B cell (primary cell): ENCODE data around the gene PXN. TPM values are rescaled to one million over a fixed set of nuclear protein-coding genes. Genes with fewer than 3 reads are reported as not detected.

Source experiments
- ATAC-seq: fragments of 200-7000 bp; cut with Tn5 transposase; one replicate; pipeline ENCODE4 v1.10.0; 2021; ENCODE audit warnings: low read depth, mild to moderate bottlenecking, moderate number of reproducible peaks, moderate library complexity
- CTCF ChIA-PET: fragments of 350-600 bp; sonication (Branson Sonifier 250); formaldehyde crosslinking; loops from one replicate; lab custom pipeline; 2021; ENCODE audit warnings: antibody characterized with exemption, inconsistent platforms; lab: Charles Lee
- POLR2A ChIA-PET: fragments of 350-600 bp; sonication (Branson Sonifier 250); formaldehyde crosslinking; loops from one replicate; lab custom pipeline; 2021; ENCODE audit warnings: antibody characterized with exemption; lab: Charles Lee
- DNase-seq: peaks from one replicate; pipeline ENCODE4 v3.0.0; 2013
- H2AFZ ChIP-seq: 2 replicates; pipeline ENCODE4 v1.6.1; 2012; ENCODE audit warnings: mild to moderate bottlenecking, low read depth, low read length; ENCODE audit not compliant: insufficient read depth, poor library complexity, severe bottlenecking
- H3K27ac ChIP-seq, 2 donors: 1 replicate in 1 of 2; 2 replicates in 1 of 2; pipeline ENCODE4 v1.5.1; 2012 to 2013; ENCODE audit warnings: low read length in 2 of 2, mild to moderate bottlenecking in 2 of 2, moderate library complexity in 1 of 2
- H3K27me3 ChIP-seq, 4 experiments: fragments of 200-600 bp in 1 of 4; sonication (generic) in 1 of 4; replicated peaks in 1 of 4; 1 replicate in 2 of 4; 2 replicates in 2 of 4; pipeline versions ENCODE4 v1.6.1 to v1.7.0; 2013 to 2016; ENCODE audit warnings: low read length in 3 of 4, mild to moderate bottlenecking in 2 of 4, mixed read lengths in 1 of 4, moderate library complexity in 1 of 4; ENCODE audit not compliant: insufficient read depth in 4 of 4, control insufficient read depth in 3 of 4; ENCODE audit errors: control extremely low read depth in 1 of 4
- H3K36me3 ChIP-seq, 2 experiments: replicated peaks in 1 of 2; 1 replicate in 1 of 2; 2 replicates in 1 of 2; pipeline versions ENCODE4 v1.6.1 to v1.7.1; 2013; ENCODE audit warnings: low read length in 1 of 2; ENCODE audit not compliant: insufficient read depth in 2 of 2, control insufficient read depth in 1 of 2; ENCODE audit errors: control extremely low read depth in 1 of 2, extremely low read depth in 1 of 2
- H3K4me1 ChIP-seq, 2 donors: fragments of 200-600 bp in 1 of 2; sonication (generic) in 1 of 2; 1 replicate in 1 of 2; 2 replicates in 1 of 2; pipeline versions ENCODE4 v1.5.1 to v1.6.1; 2013 to 2017; ENCODE audit warnings: low read length in 2 of 2; ENCODE audit not compliant: control insufficient read depth in 2 of 2, insufficient read depth in 2 of 2
- H3K4me2 ChIP-seq: replicated peaks from 2 replicates; pipeline ENCODE3; 2012; ENCODE audit warnings: mild to moderate bottlenecking, low read depth, low read length; ENCODE audit not compliant: poor library complexity, severe bottlenecking
- H3K4me3 ChIP-seq, 5 experiments: fragments of 200-600 bp in 1 of 5; sonication (generic) in 1 of 5; 1 replicate in 3 of 5; 2 replicates in 2 of 5; pipeline versions ENCODE4 v1.5.1 to v1.7.0; 2011 to 2016; ENCODE audit warnings: low read length in 4 of 5, mild to moderate bottlenecking in 4 of 5, low read depth in 2 of 5, control low read depth in 1 of 5, moderate library complexity in 1 of 5; ENCODE audit not compliant: insufficient read depth in 1 of 5; ENCODE audit errors: control extremely low read depth in 1 of 5, extremely low read depth in 1 of 5
- H3K79me2 ChIP-seq: fragments of 200-600 bp; sonication (generic); one replicate; pipeline ENCODE4 v1.6.0; 2016; ENCODE audit warnings: low read length; ENCODE audit not compliant: control insufficient read depth, insufficient read depth
- H3K9ac ChIP-seq: fragments of 200-600 bp; sonication (generic); 2 replicates; pipeline ENCODE4 v1.6.1; 2017; ENCODE audit warnings: mild to moderate bottlenecking, low read length, moderate library complexity
- H3K9me3 ChIP-seq, 3 donors: one replicate each; pipeline versions ENCODE4 v1.6.1 to v1.7.1; 2013; ENCODE audit warnings: low read length in 2 of 3; ENCODE audit not compliant: control insufficient read depth in 2 of 3, insufficient read depth in 1 of 3; ENCODE audit errors: control extremely low read depth in 1 of 3
- H4K20me1 ChIP-seq: 2 replicates; pipeline ENCODE4 v1.6.0; 2012; ENCODE audit warnings: mild to moderate bottlenecking, low read length; ENCODE audit not compliant: insufficient read depth, control insufficient read depth, poor library complexity, severe bottlenecking
- H3K27ac Mint-ChIP-seq: one replicate; pipeline ENCODE4 v1.8.0; 2021; ENCODE audit warnings: mixed read lengths
- H3K27me3 Mint-ChIP-seq: one replicate; pipeline ENCODE4 v1.8.0; 2021; ENCODE audit warnings: mixed read lengths
- H3K4me1 Mint-ChIP-seq: one replicate; pipeline ENCODE4 v1.8.0; 2021; ENCODE audit warnings: mixed read lengths
- H3K4me3 Mint-ChIP-seq: one replicate; pipeline ENCODE4 v1.8.0; 2021; ENCODE audit warnings: mixed read lengths
- H3K9me3 Mint-ChIP-seq: one replicate; pipeline ENCODE4 v1.8.0; 2022; ENCODE audit warnings: mixed read lengths; ENCODE audit not compliant: insufficient read depth
- EZH2 ChIP-seq: IDR thresholded peaks from 2 replicates; pipeline ENCODE4 v1.6.1; 2012; ENCODE audit warnings: borderline replicate concordance, low read depth, mild to moderate bottlenecking, moderate library complexity, low read length; ENCODE audit not compliant: insufficient read depth, poor library complexity, severe bottlenecking
- WGBS: methylation state at CpG from one replicate; pipeline ENCODE4 v1.1.5; 2013; ENCODE audit warnings: missing lambda C conversion rate; ENCODE audit not compliant: insufficient coverage; 5-methylcytosine and 5-hydroxymethylcytosine counted together
- intact Hi-C: fragments of 100-400 bp; cut with micrococcal nuclease; formaldehyde crosslinking; loops from one replicate; pipeline ENCODE4 v1.10.0; 2022
- polyA minus RNA-seq: library from RNA; depleted of rRNA, polyadenylated mRNA; stranded (reverse); fragments of >200 nt; gene quantifications from 2 replicates; pipeline ENCODE4 v1.2.3, GENCODE V29; 2012
- polyA plus RNA-seq: library from polyadenylated mRNA; depleted of rRNA; stranded (reverse); fragments of >200 nt; gene quantifications from 2 replicates; pipeline ENCODE4 v1.2.3, GENCODE V29; 2012
- total RNA-seq, 2 donors: library from RNA; stranded (reverse); fragments of 120-200 nt in 1 of 2; gene quantifications; 1 replicate in 1 of 2; 2 replicates in 1 of 2; pipeline versions ENCODE4 v1.2.3 to v1.2.4, GENCODE V29; 2013 to 2022
- TF ChIP-seq, protein P1 (sequence below): fragments of 200-600 bp; IDR thresholded peaks from one replicate; pipeline ENCODE4 v1.8.0; 2022; ENCODE audit warnings: antibody characterized with exemption, mild to moderate bottlenecking

Gene PXN
- total RNA-seq = 2.0 and 2.8 TPM in 2 replicates
- total RNA-seq (2013) = 2.3 TPM
- 3.1 and 5.4 TPM in 2 replicates for polyA plus RNA-seq
- 2.1 and 10.6 TPM in 2 replicates for polyA minus RNA-seq

- CTCF ChIA-PET = interaction anchor here (0.8 to 11.9 kb wide), 14 partner anchors 8 to 65 kb away, joined by 3 to 313 read pairs (median 6); partner anchors contain the start of genes RNU4-1, RNU4-2, RPLP0 and SIRT4
- peak within 1 kb of the TSS; percentile 65 for H2AFZ ChIP-seq
- TF ChIP-seq EZH2 = no peak
- TF ChIP-seq, protein P1, sequence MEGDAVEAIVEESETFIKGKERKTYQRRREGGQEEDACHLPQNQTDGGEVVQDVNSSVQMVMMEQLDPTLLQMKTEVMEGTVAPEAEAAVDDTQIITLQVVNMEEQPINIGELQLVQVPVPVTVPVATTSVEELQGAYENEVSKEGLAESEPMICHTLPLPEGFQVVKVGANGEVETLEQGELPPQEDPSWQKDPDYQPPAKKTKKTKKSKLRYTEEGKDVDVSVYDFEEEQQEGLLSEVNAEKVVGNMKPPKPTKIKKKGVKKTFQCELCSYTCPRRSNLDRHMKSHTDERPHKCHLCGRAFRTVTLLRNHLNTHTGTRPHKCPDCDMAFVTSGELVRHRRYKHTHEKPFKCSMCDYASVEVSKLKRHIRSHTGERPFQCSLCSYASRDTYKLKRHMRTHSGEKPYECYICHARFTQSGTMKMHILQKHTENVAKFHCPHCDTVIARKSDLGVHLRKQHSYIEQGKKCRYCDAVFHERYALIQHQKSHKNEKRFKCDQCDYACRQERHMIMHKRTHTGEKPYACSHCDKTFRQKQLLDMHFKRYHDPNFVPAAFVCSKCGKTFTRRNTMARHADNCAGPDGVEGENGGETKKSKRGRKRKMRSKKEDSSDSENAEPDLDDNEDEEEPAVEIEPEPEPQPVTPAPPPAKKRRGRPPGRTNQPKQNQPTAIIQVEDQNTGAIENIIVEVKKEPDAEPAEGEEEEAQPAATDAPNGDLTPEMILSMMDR = peak; percentile 75
These were observed at the start of gene PXN for GRCh38 chr12:120265473-120266179. Gene PXN, minus strand, starts transcription at chr12:120265730. Its CDS starts 101 bp downstream, at chr12:120265629.

DNA sequence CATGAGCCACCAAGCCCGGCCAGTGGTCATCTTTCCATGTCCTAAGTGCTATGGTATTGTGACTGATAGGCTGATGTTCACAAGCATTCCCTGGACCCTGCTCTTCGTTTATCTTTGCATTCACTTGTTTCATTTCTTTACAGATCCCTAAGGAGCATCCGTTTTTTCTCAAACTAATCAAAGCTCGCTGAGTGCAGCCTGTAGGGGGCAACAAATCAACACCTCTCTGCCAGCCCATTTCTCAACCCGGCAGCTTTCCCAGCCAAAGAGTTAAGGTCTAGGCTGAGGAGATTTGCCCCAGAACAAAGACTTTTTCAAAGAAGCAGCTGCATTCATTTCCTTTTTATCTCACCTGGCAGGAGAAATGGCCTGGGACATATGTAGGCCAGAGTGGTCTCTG lies 48.7 kb upstream of the PXN start:
- H3K9me3 Mint-ChIP-seq = peaks cover 2% of the 10 kb centered on the region

More at GRCh38 chr12:120265473-120266179, at the start of gene PXN:
- Histone ChIP-seq H3K27me3 (peaks cover 0 to 74% (median 34%) of the 10 kb centered on the region in 4 experiments), H3K9ac (peak within 1 kb of the TSS; percentile 59), H3K4me2 (peak within 1 kb of the TSS; percentile 90), H4K20me1 (peaks cover 5% of the 10 kb centered on the region), H3K4me3 (peak within 1 kb of the TSS; percentile 40 to 66 (median 60)), H3K79me2 (no peaks in the 10 kb centered on the region), H3K9me3 (no peaks in the 10 kb centered on the region), H3K27ac (no peak within 1 kb of the TSS), H3K36me3 (no peaks in the 10 kb centered on the region), H3K4me1 (peaks cover 28 to 35% of the 10 kb centered on the region in 2 donors)
- Mint-ChIP-seq H3K27me3 (peaks cover 40% of the 10 kb centered on the region), H3K9me3 (no peaks in the 10 kb centered on the region), H3K27ac (peak within 1 kb of the TSS; percentile 70), H3K4me3 (peak within 1 kb of the TSS; percentile 94), H3K4me1 (peaks cover 24% of the 10 kb centered on the region)
- intact Hi-C loops = loop anchor here (1.0 to 2.0 kb wide), 3 partner anchors 15 to 37 kb away; partner anchors contain the start of gene RNU4-2
- 3% methylated on average over 74 of the region's 81 CpGs for WGBS
- ATAC-seq = peak; percentile 96
- DNase-seq = peak; percentile 85
- POLR2A ChIA-PET = interaction anchor here (0.8 to 2.7 kb wide), 5 partner anchors 25 to 64 kb away, joined by 4 to 18 read pairs (median 13); partner anchors contain the start of genes RNU4-1, RNU4-2 and RPLP0

More for the DNA sequence above, 48.7 kb upstream of the PXN start:
- H3K27me3 ChIP-seq = no peaks in the 10 kb centered on the region
- no peak overlapping the region for H2AFZ ChIP-seq
- peaks cover 0 to 5% (median 0%) of the 10 kb centered on the region in 3 donors for H3K9me3 ChIP-seq
- H3K27ac ChIP-seq = no peak overlapping the region
- H3K4me3 Mint-ChIP-seq = no peak overlapping the region
- ChIA-PET CTCF (interaction anchor here (1.0 to 1.3 kb wide), 2 partner anchors 10 to 12 kb away, joined by 3 to 8 read pairs; partner anchors contain the start of gene SIRT4), POLR2A (no interaction called here)
- no peak overlapping the region for H3K27ac Mint-ChIP-seq
- intact Hi-C loops = no loop called here
- WGBS = 90% methylated on average over 2 of the region's 5 CpGs
- peaks cover 14% of the 10 kb centered on the region for H3K4me1 Mint-ChIP-seq
- no peak overlapping the region for H3K9ac ChIP-seq
- no peak for ATAC-seq
- H3K36me3 ChIP-seq = no peaks in the 10 kb centered on the region
- no peaks in the 10 kb centered on the region for H3K79me2 ChIP-seq
- H3K27me3 Mint-ChIP-seq = no peaks in the 10 kb centered on the region
- H3K4me3 ChIP-seq = no peak overlapping the region
- H4K20me1 ChIP-seq = no peaks in the 10 kb centered on the region
- H3K4me1 ChIP-seq = peaks cover 10 to 13% of the 10 kb centered on the region in 2 donors
- no peak for DNase-seq
- H3K4me2 ChIP-seq = no peak overlapping the region
- TF ChIP-seq, protein P1 = no peak
- no peak for TF ChIP-seq EZH2
